ENCODE results near the gene SEPTIN10.

DNA sequence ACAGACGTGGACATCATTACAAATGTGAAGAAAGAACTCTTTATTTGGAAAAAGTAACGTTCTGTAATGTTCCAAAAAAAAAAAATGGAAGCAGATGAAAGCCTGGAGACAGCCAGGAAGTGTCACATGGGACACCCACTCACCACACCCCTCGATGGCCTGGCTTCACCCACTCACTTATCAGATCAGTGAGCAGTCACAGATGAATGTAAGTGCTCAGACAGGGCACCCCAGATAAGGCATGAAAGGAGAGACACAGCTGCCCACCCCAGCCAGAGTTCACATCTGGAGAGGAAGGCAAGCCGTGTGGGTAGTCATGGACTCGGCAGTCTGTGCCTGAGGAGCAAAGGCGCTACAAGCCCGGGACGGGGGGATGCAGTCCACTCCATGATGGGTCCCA is 105.2 kb downstream of the SEPTIN10 start:
- TF ChIP-seq RFX5 (IDR thresholded peaks at IDR 0.05; ENCODE audit: borderline replicate concordance, low read depth, low read length) (no peak), CTBP2 (IDR thresholded peaks at IDR 0.05; ENCODE audit: borderline replicate concordance, insufficient read depth, insufficient read length, low read length) (no peak), EZH2 (IDR thresholded peaks at IDR 0.05; ENCODE audit: low read depth, low read length, severe bottlenecking) (no peak), POLR2A (IDR thresholded peaks at IDR 0.05; ENCODE audit: control extremely low read depth in 1 of 2, low read depth in 2 of 2, low read length in 2 of 2) (no peak), NRF1 (IDR thresholded peaks at IDR 0.05; ENCODE audit: low read depth, low read length) (no peak), TAF1 (IDR thresholded peaks at IDR 0.05; ENCODE audit: low read depth, low read length) (no peak), POLR2AphosphoS5 (IDR thresholded peaks at IDR 0.05; ENCODE audit: low read depth, low read length) (no peak), SAP30 (IDR thresholded peaks at IDR 0.05; ENCODE audit: insufficient read depth, insufficient replicate concordance, low read length) (no peak)
- TF ChIP-seq, protein P1, sequence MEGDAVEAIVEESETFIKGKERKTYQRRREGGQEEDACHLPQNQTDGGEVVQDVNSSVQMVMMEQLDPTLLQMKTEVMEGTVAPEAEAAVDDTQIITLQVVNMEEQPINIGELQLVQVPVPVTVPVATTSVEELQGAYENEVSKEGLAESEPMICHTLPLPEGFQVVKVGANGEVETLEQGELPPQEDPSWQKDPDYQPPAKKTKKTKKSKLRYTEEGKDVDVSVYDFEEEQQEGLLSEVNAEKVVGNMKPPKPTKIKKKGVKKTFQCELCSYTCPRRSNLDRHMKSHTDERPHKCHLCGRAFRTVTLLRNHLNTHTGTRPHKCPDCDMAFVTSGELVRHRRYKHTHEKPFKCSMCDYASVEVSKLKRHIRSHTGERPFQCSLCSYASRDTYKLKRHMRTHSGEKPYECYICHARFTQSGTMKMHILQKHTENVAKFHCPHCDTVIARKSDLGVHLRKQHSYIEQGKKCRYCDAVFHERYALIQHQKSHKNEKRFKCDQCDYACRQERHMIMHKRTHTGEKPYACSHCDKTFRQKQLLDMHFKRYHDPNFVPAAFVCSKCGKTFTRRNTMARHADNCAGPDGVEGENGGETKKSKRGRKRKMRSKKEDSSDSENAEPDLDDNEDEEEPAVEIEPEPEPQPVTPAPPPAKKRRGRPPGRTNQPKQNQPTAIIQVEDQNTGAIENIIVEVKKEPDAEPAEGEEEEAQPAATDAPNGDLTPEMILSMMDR (IDR thresholded peaks at IDR 0.05; ENCODE audit: control extremely low read depth in 1 of 3, insufficient read depth in 1 of 3, low read depth in 1 of 3, low read length in 3 of 3) = no peak

Measured in H1 (cell line).